ENCODE measurements around the gene DNAJB6.

DNA sequence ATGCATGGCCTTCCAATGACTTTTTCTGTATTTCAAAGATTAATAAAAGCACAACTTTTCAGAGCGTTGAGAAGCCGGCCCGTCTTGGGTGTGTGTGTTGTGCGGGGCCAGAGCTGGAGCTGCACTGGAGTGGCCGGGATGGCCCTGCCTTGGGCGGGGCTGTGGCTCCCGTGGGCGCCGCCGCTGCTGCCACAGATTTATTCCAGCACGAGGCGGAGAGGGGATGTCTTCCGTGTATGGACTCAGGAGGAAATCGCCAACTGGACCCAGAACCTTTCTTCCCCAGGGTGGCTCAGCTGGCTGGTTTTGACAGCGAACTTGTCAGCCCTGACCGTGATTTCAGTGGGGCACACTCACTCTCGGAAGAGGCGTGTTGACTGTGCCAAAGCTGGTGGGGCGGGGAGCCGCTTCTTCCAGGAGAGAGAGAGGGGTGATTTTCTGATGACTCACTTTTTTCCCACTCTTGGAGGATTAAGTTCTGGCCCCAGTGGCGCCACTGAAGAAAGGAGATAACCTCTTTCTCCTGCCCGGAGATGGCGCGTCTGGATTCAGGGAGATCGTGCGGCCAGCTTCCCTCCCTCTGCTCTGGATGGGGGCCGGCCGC is 72.4 kb downstream of the DNAJB6 start:
- TF ChIP-seq, protein P1, sequence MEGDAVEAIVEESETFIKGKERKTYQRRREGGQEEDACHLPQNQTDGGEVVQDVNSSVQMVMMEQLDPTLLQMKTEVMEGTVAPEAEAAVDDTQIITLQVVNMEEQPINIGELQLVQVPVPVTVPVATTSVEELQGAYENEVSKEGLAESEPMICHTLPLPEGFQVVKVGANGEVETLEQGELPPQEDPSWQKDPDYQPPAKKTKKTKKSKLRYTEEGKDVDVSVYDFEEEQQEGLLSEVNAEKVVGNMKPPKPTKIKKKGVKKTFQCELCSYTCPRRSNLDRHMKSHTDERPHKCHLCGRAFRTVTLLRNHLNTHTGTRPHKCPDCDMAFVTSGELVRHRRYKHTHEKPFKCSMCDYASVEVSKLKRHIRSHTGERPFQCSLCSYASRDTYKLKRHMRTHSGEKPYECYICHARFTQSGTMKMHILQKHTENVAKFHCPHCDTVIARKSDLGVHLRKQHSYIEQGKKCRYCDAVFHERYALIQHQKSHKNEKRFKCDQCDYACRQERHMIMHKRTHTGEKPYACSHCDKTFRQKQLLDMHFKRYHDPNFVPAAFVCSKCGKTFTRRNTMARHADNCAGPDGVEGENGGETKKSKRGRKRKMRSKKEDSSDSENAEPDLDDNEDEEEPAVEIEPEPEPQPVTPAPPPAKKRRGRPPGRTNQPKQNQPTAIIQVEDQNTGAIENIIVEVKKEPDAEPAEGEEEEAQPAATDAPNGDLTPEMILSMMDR (IDR thresholded peaks at IDR 0.05; ENCODE audit: low read depth, low read length) = no peak
- TF ChIP-seq MYC (IDR thresholded peaks at IDR 0.05; ENCODE audit: low read depth, low read length) = no peak
